ENCODE results near the gene MFSD12. TPM values are rescaled to one million over a fixed set of nuclear protein-coding genes. Genes with fewer than 3 reads are reported as not detected.
"Not testable (repeated sequence)": the region's sequence is repeated elsewhere in the genome, so short reads cannot be mapped to it uniquely, and the experiment has no call there.

Gene MFSD12
- polyA plus RNA-seq, 1 donor from 2014 or later, result 38.5 TPM

DNA sequence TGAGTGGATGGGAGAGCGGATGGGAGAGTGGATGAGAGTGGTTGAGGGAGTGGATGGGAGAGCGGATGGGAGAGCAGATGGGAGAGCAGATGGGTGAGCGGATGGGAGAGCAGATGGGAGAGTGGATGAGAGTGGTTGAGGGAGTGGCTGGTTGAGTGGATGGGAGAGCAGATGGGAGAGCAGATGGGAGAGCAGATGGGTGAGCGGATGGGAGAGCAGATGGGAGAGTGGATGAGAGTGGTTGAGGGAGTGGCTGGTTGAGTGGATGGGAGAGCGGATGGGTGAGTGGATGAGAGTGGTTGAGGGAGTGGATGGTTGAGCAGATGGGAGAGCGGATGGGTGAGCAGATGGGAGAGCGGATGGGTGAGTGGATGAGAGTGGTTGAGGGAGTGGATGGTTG is 28.1 kb downstream of the MFSD12 start:
- not testable (repeated sequence) for H3K9ac ChIP-seq (ENCODE audit: low read length); H3K4me3 ChIP-seq (ENCODE audit: low read length); H3K9me2 ChIP-seq (ENCODE audit: insufficient read depth, low read length); H3K36me3 ChIP-seq (ENCODE audit: insufficient read depth, low read length); H2AFZ ChIP-seq (ENCODE audit: low read depth, low read length); H3K9me3 ChIP-seq (ENCODE audit: low read length); H3K79me2 ChIP-seq (replicated peaks; ENCODE audit: insufficient read depth, low read length); H4K20me1 ChIP-seq (ENCODE audit: insufficient read depth); H3K27me3 ChIP-seq (ENCODE audit: insufficient read depth, low read depth, low read length); H3K27ac ChIP-seq (ENCODE audit: low read length); H3F3A ChIP-seq (ENCODE audit: insufficient read depth, low read length, poor library complexity, severe bottlenecking); H3K4me2 ChIP-seq (ENCODE audit: low read length)

DNA sequence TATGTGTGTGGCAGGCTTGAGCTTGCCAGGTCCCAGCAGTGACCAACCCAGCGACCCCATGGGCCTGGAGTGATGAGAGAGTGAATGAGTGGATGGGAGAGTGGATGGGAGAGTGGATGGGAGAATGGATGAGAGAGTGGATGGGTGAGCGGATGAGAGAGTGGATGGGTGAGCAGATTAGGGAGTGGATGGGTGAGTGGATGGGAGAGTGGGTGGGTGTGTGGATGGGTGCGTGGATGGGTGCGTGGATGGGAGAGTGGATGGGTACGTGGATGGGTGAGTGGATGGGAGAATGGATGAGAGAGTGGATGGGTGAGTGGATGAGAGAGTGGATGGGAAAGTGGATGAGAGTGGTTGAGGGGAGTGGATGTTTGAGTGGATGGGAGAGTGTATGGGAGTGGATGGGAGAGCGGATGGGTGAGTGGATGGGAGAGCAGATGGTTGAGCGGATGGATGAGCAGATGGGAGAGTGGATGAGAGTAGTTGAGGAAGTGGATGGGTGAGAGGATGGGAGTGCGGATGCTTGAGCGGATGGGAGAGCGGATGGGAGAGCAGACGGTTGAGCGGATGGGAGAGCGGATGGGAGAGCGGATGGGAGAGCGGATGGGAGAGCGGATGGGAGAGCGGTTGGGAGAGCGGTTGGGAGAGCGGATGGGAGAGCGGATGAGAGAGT is 28.7 kb downstream of the MFSD12 start:
- Histone ChIP-seq H3K9me3 (ENCODE audit: low read length) (no peaks in the 10 kb centered on the region), H3K27ac (ENCODE audit: low read length) (no peak overlapping the region), H3K27me3 (ENCODE audit: insufficient read depth, low read depth, low read length) (no peaks in the 10 kb centered on the region), H3K4me3 (ENCODE audit: low read length) (no peak overlapping the region), H4K20me1 (ENCODE audit: insufficient read depth) (no peaks in the 10 kb centered on the region), H3K9me2 (ENCODE audit: insufficient read depth, low read length) (no peaks in the 10 kb centered on the region), H3K4me2 (ENCODE audit: low read length) (no peak overlapping the region), H3K36me3 (ENCODE audit: insufficient read depth, low read length) (peaks cover 4% of the 10 kb centered on the region), H3F3A (ENCODE audit: insufficient read depth, low read length, poor library complexity, severe bottlenecking) (no peaks in the 10 kb centered on the region), H3K79me2 (replicated peaks; ENCODE audit: insufficient read depth, low read length) (no peaks in the 10 kb centered on the region), H3K9ac (ENCODE audit: low read length) (no peak overlapping the region), H2AFZ (ENCODE audit: low read depth, low read length) (no peak overlapping the region)
- no peak for TF ChIP-seq TAF1 (IDR thresholded peaks at IDR 0.05; ENCODE audit: low read depth)
- TF ChIP-seq POLR2AphosphoS5 (IDR thresholded peaks at IDR 0.05), result no peak
- TF ChIP-seq EZH2 (IDR thresholded peaks at IDR 0.05; ENCODE audit: borderline replicate concordance, insufficient read depth, low read length, poor library complexity, severe bottlenecking), result no peak
- no peak for TF ChIP-seq SMC3 (conservative IDR thresholded peaks at IDR 0.05; ENCODE audit: poor library complexity)
- TF ChIP-seq, protein P1, sequence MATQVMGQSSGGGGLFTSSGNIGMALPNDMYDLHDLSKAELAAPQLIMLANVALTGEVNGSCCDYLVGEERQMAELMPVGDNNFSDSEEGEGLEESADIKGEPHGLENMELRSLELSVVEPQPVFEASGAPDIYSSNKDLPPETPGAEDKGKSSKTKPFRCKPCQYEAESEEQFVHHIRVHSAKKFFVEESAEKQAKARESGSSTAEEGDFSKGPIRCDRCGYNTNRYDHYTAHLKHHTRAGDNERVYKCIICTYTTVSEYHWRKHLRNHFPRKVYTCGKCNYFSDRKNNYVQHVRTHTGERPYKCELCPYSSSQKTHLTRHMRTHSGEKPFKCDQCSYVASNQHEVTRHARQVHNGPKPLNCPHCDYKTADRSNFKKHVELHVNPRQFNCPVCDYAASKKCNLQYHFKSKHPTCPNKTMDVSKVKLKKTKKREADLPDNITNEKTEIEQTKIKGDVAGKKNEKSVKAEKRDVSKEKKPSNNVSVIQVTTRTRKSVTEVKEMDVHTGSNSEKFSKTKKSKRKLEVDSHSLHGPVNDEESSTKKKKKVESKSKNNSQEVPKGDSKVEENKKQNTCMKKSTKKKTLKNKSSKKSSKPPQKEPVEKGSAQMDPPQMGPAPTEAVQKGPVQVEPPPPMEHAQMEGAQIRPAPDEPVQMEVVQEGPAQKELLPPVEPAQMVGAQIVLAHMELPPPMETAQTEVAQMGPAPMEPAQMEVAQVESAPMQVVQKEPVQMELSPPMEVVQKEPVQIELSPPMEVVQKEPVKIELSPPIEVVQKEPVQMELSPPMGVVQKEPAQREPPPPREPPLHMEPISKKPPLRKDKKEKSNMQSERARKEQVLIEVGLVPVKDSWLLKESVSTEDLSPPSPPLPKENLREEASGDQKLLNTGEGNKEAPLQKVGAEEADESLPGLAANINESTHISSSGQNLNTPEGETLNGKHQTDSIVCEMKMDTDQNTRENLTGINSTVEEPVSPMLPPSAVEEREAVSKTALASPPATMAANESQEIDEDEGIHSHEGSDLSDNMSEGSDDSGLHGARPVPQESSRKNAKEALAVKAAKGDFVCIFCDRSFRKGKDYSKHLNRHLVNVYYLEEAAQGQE (IDR thresholded peaks at IDR 0.05; ENCODE audit: borderline replicate concordance), result no peak
- no peak for TF ChIP-seq EP300 (conservative IDR thresholded peaks at IDR 0.05; ENCODE audit: poor library complexity, severe bottlenecking)
- no peak for TF ChIP-seq MXI1 (conservative IDR thresholded peaks at IDR 0.05; ENCODE audit: poor library complexity, severe bottlenecking)
- no peak for TF ChIP-seq RAD21 (conservative IDR thresholded peaks at IDR 0.05)
- TF ChIP-seq, protein P2, sequence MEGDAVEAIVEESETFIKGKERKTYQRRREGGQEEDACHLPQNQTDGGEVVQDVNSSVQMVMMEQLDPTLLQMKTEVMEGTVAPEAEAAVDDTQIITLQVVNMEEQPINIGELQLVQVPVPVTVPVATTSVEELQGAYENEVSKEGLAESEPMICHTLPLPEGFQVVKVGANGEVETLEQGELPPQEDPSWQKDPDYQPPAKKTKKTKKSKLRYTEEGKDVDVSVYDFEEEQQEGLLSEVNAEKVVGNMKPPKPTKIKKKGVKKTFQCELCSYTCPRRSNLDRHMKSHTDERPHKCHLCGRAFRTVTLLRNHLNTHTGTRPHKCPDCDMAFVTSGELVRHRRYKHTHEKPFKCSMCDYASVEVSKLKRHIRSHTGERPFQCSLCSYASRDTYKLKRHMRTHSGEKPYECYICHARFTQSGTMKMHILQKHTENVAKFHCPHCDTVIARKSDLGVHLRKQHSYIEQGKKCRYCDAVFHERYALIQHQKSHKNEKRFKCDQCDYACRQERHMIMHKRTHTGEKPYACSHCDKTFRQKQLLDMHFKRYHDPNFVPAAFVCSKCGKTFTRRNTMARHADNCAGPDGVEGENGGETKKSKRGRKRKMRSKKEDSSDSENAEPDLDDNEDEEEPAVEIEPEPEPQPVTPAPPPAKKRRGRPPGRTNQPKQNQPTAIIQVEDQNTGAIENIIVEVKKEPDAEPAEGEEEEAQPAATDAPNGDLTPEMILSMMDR (IDR thresholded peaks at IDR 0.05; ENCODE audit: poor library complexity, severe bottlenecking), result no peak
